Retina (tissue), 1 donor: ENCODE measurements around the gene CLCNKB.
A peak's percentile ranks its signal among the peaks of the same experiment; 100 is the strongest.
"Not testable (repeated sequence)": the region's sequence is repeated elsewhere in the genome, so short reads cannot be mapped to it uniquely, and the experiment has no call there.

ENCODE experiments used
- DNase-seq: peaks from one replicate; pipeline ENCODE4 v3.0.0-alpha.2; 2016

Gene CLCNKB

GRCh38 chr1:16043521-16043920 lies at the start of gene CLCNKB:
Gene CLCNKB, plus strand, starts transcription at chr1:16043782. Its CDS starts 711 bp downstream, at chr1:16044493.
- DNase-seq = no peak

GRCh38 chr1:15994081-15994480 lies 49.5 kb upstream of the CLCNKB start:
- no peak for DNase-seq

- peak; percentile 49 for DNase-seq
Observed at GRCh38 chr1:15994590-15995351, 48.8 kb upstream of the CLCNKB start.

GRCh38 chr1:15997076-15997585 lies 46.5 kb upstream of the CLCNKB start:
- no peak for DNase-seq

GRCh38 chr1:15997637-15998280 lies 45.8 kb upstream of the CLCNKB start:
- no peak for DNase-seq

- no peak for DNase-seq
Observed at GRCh38 chr1:15998929-15999328, 44.7 kb upstream of the CLCNKB start.

GRCh38 chr1:16001274-16001673 lies 42.3 kb upstream of the CLCNKB start:
- DNase-seq = not testable (repeated sequence)

GRCh38 chr1:16005597-16005996 lies 38.0 kb upstream of the CLCNKB start:
- no peak for DNase-seq

- DNase-seq = no peak
Observed at GRCh38 chr1:16006010-16006409, 37.6 kb upstream of the CLCNKB start.

- DNase-seq = no peak
Observed at GRCh38 chr1:16006552-16007485, 36.8 kb upstream of the CLCNKB start.

- DNase-seq = no peak
Observed at GRCh38 chr1:16007671-16008341, 35.8 kb upstream of the CLCNKB start.

- DNase-seq = peak; percentile 85
Observed at GRCh38 chr1:16009030-16009460, 34.5 kb upstream of the CLCNKB start.

- no peak for DNase-seq
Observed at GRCh38 chr1:16009678-16010077, 33.9 kb upstream of the CLCNKB start.

GRCh38 chr1:16010837-16011236 lies 32.7 kb upstream of the CLCNKB start:
- no peak for DNase-seq

GRCh38 chr1:16011936-16012589 lies 31.5 kb upstream of the CLCNKB start:
- no peak for DNase-seq

- peak; percentile 53 for DNase-seq
Observed at GRCh38 chr1:16012590-16013219, 30.9 kb upstream of the CLCNKB start.

GRCh38 chr1:16013220-16013907 lies 30.2 kb upstream of the CLCNKB start:
- no peak for DNase-seq

GRCh38 chr1:16013908-16014258 lies 29.7 kb upstream of the CLCNKB start:
- no peak for DNase-seq

- peak; percentile 45 for DNase-seq
Observed at GRCh38 chr1:16014509-16015482, 28.8 kb upstream of the CLCNKB start.

GRCh38 chr1:16015491-16015890 lies 28.1 kb upstream of the CLCNKB start:
- no peak for DNase-seq
